BLaER1 treated with 17β-estradiol and CSF1 and Interleukin-3, amounts not matched to agents 10 nM and 100 nM (cell line): ENCODE results near the gene TIMELESS.

ENCODE experiments used
- H3K27ac ChIP-seq, 11 experiments: shearing (Covaris generic); formaldehyde crosslinking; 2 replicates each; pipeline ENCODE4 v1.8.1; 2022
- H3K27me3 ChIP-seq, 11 experiments: shearing (Covaris generic); formaldehyde crosslinking; 2 replicates each; pipeline ENCODE4 v1.8.1; 2022
- H3K36me3 ChIP-seq, 11 experiments: shearing (Covaris generic); formaldehyde crosslinking; 2 replicates each; pipeline ENCODE4 v1.8.1; 2022
- H3K4me1 ChIP-seq, 10 experiments: shearing (Covaris generic); formaldehyde crosslinking; 2 replicates each; pipeline ENCODE4 v1.8.1; 2022
- H3K4me2 ChIP-seq, 11 experiments: shearing (Covaris generic); formaldehyde crosslinking; 2 replicates each; pipeline ENCODE4 v1.8.1; 2022
- H3K4me3 ChIP-seq, 10 experiments: shearing (Covaris generic); formaldehyde crosslinking; 2 replicates each; pipeline ENCODE4 v1.8.1; 2022
- H3K9ac ChIP-seq, 11 experiments: shearing (Covaris generic); formaldehyde crosslinking; 2 replicates each; pipeline ENCODE4 v1.8.1; 2022
- H3K9me3 ChIP-seq, 11 experiments: shearing (Covaris generic); formaldehyde crosslinking; replicated peaks in 1 of 11; 2 replicates each; pipeline ENCODE4 v1.8.1; 2022
- H4K20me1 ChIP-seq, 11 experiments: shearing (Covaris generic); formaldehyde crosslinking; 2 replicates each; pipeline ENCODE4 v1.8.1; 2022
- Cebpa-rat ChIP-seq, 11 experiments: shearing (Covaris generic); IDR thresholded peaks; 2 replicates each; pipeline ENCODE4 v1.8.1; 2022

Gene TIMELESS

GRCh38 chr12:56398324-56398723, 50.9 kb downstream of the TIMELESS start:
- Histone ChIP-seq H3K9me3 (peaks cover 19 to 58% (median 51%) of the 10 kb centered on the region in 11 experiments), H3K4me1 (no peaks in the 10 kb centered on the region)
- TF ChIP-seq Cebpa-rat (IDR thresholded peaks at IDR 0.05) = no peak

GRCh38 chr12:56392331-56392730, 56.9 kb downstream of the TIMELESS start:
- no peaks in the 10 kb centered on the region for H4K20me1 ChIP-seq
- H3K4me3 ChIP-seq = no peak overlapping the region
- H3K9me3 ChIP-seq = peaks cover 19 to 56% (median 48%) of the 10 kb centered on the region in 11 experiments
- no peak overlapping the region for H3K27ac ChIP-seq
- H3K4me1 ChIP-seq = peaks cover 0 to 14% (median 7%) of the 10 kb centered on the region in 10 experiments; a peak in 11 of 20 replicates
- no peaks in the 10 kb centered on the region for H3K27me3 ChIP-seq
- no peak overlapping the region for H3K4me2 ChIP-seq
- no peak for TF ChIP-seq Cebpa-rat (IDR thresholded peaks at IDR 0.05)
- no peaks in the 10 kb centered on the region for H3K36me3 ChIP-seq
- no peak overlapping the region for H3K9ac ChIP-seq

More at GRCh38 chr12:56398324-56398723, 50.9 kb downstream of the TIMELESS start:
- Histone ChIP-seq H3K36me3 (no peaks in the 10 kb centered on the region), H3K27ac (no peak overlapping the region), H3K4me2 (no peak overlapping the region), H3K9ac (no peak overlapping the region), H3K4me3 (no peak overlapping the region), H3K27me3 (no peaks in the 10 kb centered on the region), H4K20me1 (no peaks in the 10 kb centered on the region)

GRCh38 chr12:56391721-56392120, 57.5 kb downstream of the TIMELESS start:
- Histone ChIP-seq H3K9me3 (peaks cover 19 to 51% (median 42%) of the 10 kb centered on the region in 11 experiments), H3K9ac (no peak overlapping the region), H4K20me1 (no peaks in the 10 kb centered on the region), H3K36me3 (no peaks in the 10 kb centered on the region), H3K4me1 (peaks cover 0 to 14% (median 8%) of the 10 kb centered on the region in 10 experiments; a peak in 11 of 20 replicates), H3K27ac (no peak overlapping the region), H3K4me3 (no peak overlapping the region), H3K27me3 (no peaks in the 10 kb centered on the region), H3K4me2 (no peak overlapping the region)
- TF ChIP-seq Cebpa-rat (IDR thresholded peaks at IDR 0.05) = no peak

DNA sequence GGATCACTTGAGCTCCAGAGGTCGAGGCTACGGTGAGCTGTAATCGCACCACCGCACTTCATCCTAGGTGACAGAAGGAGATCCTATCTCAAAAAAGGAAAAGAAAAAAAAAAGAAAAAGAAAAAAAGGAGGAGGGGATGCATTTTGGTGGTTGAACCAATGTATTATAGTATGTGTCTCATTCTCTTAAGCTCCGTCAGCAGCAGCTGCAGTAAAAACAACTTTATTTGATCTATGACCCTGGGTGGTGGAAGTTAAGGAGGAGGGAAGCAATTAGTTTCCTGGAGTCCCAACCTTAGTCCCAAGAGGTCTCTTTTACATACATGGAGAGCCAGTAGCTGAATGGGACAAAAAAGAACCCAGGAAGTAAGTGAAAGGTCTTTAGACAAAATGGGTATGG, 59.8 kb downstream of the TIMELESS start:
- Histone ChIP-seq H4K20me1 (no peaks in the 10 kb centered on the region), H3K9ac (no peak overlapping the region), H3K4me3 (no peak overlapping the region), H3K27ac (no peak overlapping the region), H3K27me3 (no peaks in the 10 kb centered on the region), H3K4me1 (peaks cover 0 to 14% (median 8%) of the 10 kb centered on the region in 10 experiments; a peak in 11 of 20 replicates), H3K4me2 (peak overlapping the region in 6 of 11 experiments; percentile 6 to 48 (median 22); a peak in 10 of 22 replicates), H3K36me3 (no peaks in the 10 kb centered on the region), H3K9me3 (peaks cover 19 to 33% (median 30%) of the 10 kb centered on the region in 11 experiments)
- no peak for TF ChIP-seq Cebpa-rat (IDR thresholded peaks at IDR 0.05)

DNA sequence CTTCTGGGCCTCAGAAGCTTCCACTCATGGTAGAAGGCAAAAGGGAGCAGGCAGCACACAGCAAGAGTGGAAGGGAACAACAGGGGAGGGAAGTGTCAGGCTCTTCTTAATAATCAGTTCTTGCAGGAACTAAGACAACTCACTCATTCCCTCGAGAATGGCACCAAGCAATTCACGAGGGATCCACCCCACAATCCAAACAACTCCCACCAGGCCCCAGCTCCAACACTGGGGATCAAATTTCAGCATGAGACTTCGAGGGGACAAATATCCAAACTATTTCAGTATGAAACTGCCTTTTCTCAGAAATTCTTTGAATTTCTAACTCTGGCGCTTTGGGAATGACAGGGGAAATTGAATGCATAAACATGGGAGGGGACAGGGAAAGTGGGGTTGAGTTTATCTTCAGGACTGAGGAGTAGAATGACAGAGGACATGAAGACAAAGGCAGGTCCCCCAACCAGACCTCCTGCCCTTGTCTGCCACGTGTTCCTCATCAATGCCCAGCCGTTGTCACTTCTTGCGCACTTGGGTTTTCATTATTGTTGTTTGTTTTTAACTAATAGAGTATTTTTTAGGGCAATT, 62.0 kb downstream of the TIMELESS start:
- Histone ChIP-seq H3K27me3 (no peaks in the 10 kb centered on the region), H3K36me3 (no peaks in the 10 kb centered on the region), H3K27ac (no peak overlapping the region), H3K9ac (no peak overlapping the region), H4K20me1 (no peaks in the 10 kb centered on the region), H3K9me3 (peaks cover 8 to 12% (median 10%) of the 10 kb centered on the region in 11 experiments; a peak in 21 of 22 replicates), H3K4me2 (no peak overlapping the region), H3K4me1 (peaks cover 0 to 14% (median 8%) of the 10 kb centered on the region in 10 experiments; a peak in 11 of 20 replicates), H3K4me3 (no peak overlapping the region)
- no peak for TF ChIP-seq Cebpa-rat (IDR thresholded peaks at IDR 0.05)

- Histone ChIP-seq H3K9me3 (no peaks in the 10 kb centered on the region), H3K36me3 (no peaks in the 10 kb centered on the region), H3K9ac (no peak overlapping the region), H4K20me1 (no peaks in the 10 kb centered on the region), H3K4me1 (peaks cover 0 to 14% (median 8%) of the 10 kb centered on the region in 10 experiments; a peak in 11 of 20 replicates), H3K4me2 (no peak overlapping the region), H3K27ac (no peak overlapping the region), H3K27me3 (no peaks in the 10 kb centered on the region), H3K4me3 (no peak overlapping the region)
- no peak for TF ChIP-seq Cebpa-rat (IDR thresholded peaks at IDR 0.05)
These were observed 63.4 kb downstream of the TIMELESS start for GRCh38 chr12:56385873-56386272.

- Histone ChIP-seq H3K9ac (no peak overlapping the region), H3K27me3 (no peaks in the 10 kb centered on the region), H3K4me1 (peaks cover 0 to 4% (median 0%) of the 10 kb centered on the region in 10 experiments; a peak in 2 of 20 replicates), H4K20me1 (no peaks in the 10 kb centered on the region), H3K27ac (no peak overlapping the region), H3K9me3 (peaks cover 0 to 5% (median 0%) of the 10 kb centered on the region in 11 experiments; a peak in 3 of 22 replicates), H3K4me2 (no peak overlapping the region), H3K36me3 (no peaks in the 10 kb centered on the region), H3K4me3 (no peak overlapping the region)
- TF ChIP-seq Cebpa-rat (IDR thresholded peaks at IDR 0.05) = no peak
These were observed 66.6 kb downstream of the TIMELESS start for GRCh38 chr12:56382611-56383010.

- no peak overlapping the region for H3K9ac ChIP-seq
- peaks cover 6 to 17% (median 12%) of the 10 kb centered on the region in 11 experiments; a peak in 20 of 22 replicates for H3K9me3 ChIP-seq
- H3K36me3 ChIP-seq = no peaks in the 10 kb centered on the region
- peaks cover 27 to 42% (median 34%) of the 10 kb centered on the region in 10 experiments for H3K4me1 ChIP-seq
- no peaks in the 10 kb centered on the region for H3K27me3 ChIP-seq
- no peak overlapping the region for H3K4me2 ChIP-seq
- no peak for TF ChIP-seq Cebpa-rat (IDR thresholded peaks at IDR 0.05)
- H3K27ac ChIP-seq = no peak overlapping the region
- H3K4me3 ChIP-seq = no peak overlapping the region
- no peaks in the 10 kb centered on the region for H4K20me1 ChIP-seq
These were observed 71.3 kb downstream of the TIMELESS start for GRCh38 chr12:56377989-56378316.

DNA sequence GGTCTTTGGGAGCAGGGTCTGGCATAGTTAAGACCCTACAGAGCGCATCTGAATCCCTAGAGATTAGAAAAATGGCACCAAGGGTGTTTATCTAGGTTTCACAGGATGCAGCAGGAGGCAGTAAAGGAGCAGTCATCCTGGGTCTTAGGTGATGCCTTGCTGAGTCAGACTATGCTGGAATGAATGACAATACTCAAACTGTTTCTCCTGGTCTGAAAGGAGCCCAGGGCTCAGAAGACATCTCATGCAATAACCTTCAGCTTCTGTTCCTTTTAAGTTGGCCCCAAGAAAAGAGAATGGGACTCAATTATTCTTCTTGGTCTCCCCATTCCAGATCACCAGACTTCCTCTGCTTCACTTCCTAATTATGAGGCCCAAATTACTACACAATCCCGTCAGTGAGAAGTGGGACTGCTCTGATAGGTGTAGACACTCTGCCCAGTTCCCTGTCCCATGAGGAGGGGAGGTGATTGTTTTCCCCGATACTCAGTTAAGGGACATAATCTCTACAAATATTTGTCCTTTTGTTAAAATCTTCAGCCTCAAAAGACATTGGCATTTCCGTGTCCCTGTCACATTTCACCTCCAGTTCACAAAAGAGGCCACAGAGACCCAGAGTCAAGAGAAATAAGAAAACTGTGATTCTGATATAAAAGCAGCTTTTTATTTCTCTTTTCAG, 71.8 kb downstream of the TIMELESS start:
- Histone ChIP-seq H3K4me2 (peak overlapping the region in 4 of 11 experiments; percentile 73 to 95 (median 84); a peak in 8 of 22 replicates), H3K4me1 (peaks cover 27 to 42% (median 34%) of the 10 kb centered on the region in 10 experiments), H3K4me3 (no peak overlapping the region), H3K27me3 (no peaks in the 10 kb centered on the region), H3K9me3 (peaks cover 10 to 22% (median 17%) of the 10 kb centered on the region in 11 experiments; a peak in 20 of 22 replicates), H4K20me1 (no peaks in the 10 kb centered on the region), H3K27ac (no peak overlapping the region), H3K9ac (no peak overlapping the region), H3K36me3 (no peaks in the 10 kb centered on the region)
- no peak for TF ChIP-seq Cebpa-rat (IDR thresholded peaks at IDR 0.05)
